Urinary bladder (tissue), 4 donors: ENCODE measurements around the gene SMYD3. TPM values are rescaled to one million over a fixed set of nuclear protein-coding genes. Genes with fewer than 3 reads are reported as not detected.

Source experiments
- DNase-seq: peaks from one replicate; pipeline ENCODE4 v3.0.0-alpha.2; 2015; ENCODE audit errors: extremely low spot score
- H3K27ac ChIP-seq: one replicate; pipeline ENCODE4 v1.5.1; 2013; ENCODE audit warnings: low read depth, mild to moderate bottlenecking, moderate library complexity
- H3K36me3 ChIP-seq: one replicate; pipeline ENCODE4 v1.6.1; 2013; ENCODE audit warnings: mild to moderate bottlenecking, moderate library complexity; ENCODE audit not compliant: insufficient read depth
- H3K4me1 ChIP-seq: one replicate; pipeline ENCODE4 v1.6.1; 2013; ENCODE audit warnings: mild to moderate bottlenecking, moderate library complexity; ENCODE audit not compliant: insufficient read depth
- H3K4me3 ChIP-seq: one replicate; pipeline ENCODE4 v1.5.1; 2013; ENCODE audit warnings: low read depth, low read length
- whole genome bisulfite sequencing: extraction: QIAGEN DNeasy Blood & Tissue Kit; methylation state at CpG from one replicate; pipeline ENCODE4 v1.1.7; 2013; 5-methylcytosine and 5-hydroxymethylcytosine counted together
- polyA plus RNA-seq: library from polyadenylated mRNA; stranded (reverse); fragments of 200-250 nt; gene quantifications from one replicate; pipeline ENCODE4 v1.2.3, GENCODE V29; 2013
- total RNA-seq: library from RNA; depleted of rRNA; stranded (reverse); fragments of >200 nt; gene quantifications from one replicate; pipeline ENCODE4 v1.2.3, GENCODE V29; 2014
- donor health status: healthy with polysubstance abuse.
- donor health status: healthy.

SMYD3 gene
- total and polyA plus RNA-seq, 2 donors = 18.2 to 44.6 TPM

- 81% methylated on average over 6 of the region's 6 CpGs for WGBS
Observed at GRCh38 chr1:245810181-245810769, 696.8 kb downstream of the SMYD3 start.

GRCh38 chr1:245809361-245809760 lies 697.7 kb downstream of the SMYD3 start:
- WGBS = 93% methylated on average over 5 of the region's 5 CpGs
- H3K4me1 ChIP-seq = no peaks in the 10 kb centered on the region
- H3K4me3 ChIP-seq = no peak overlapping the region
- H3K27ac ChIP-seq = no peak overlapping the region
- DNase-seq = no peak
- no peaks in the 10 kb centered on the region for H3K36me3 ChIP-seq

More at GRCh38 chr1:245810181-245810769, 696.8 kb downstream of the SMYD3 start:
- DNase-seq = no peak
- Histone ChIP-seq H3K36me3 (no peaks in the 10 kb centered on the region), H3K4me1 (no peaks in the 10 kb centered on the region), H3K27ac (no peak overlapping the region), H3K4me3 (no peak overlapping the region)

GRCh38 chr1:245807954-245808719 lies 698.9 kb downstream of the SMYD3 start:
- H3K36me3 ChIP-seq = no peaks in the 10 kb centered on the region
- DNase-seq = no peak
- H3K27ac ChIP-seq = no peak overlapping the region
- no peaks in the 10 kb centered on the region for H3K4me1 ChIP-seq
- 64% methylated on average over 7 of the region's 7 CpGs for WGBS
- H3K4me3 ChIP-seq = no peak overlapping the region

- no peak for DNase-seq
- no peaks in the 10 kb centered on the region for H3K4me1 ChIP-seq
- no peak overlapping the region for H3K27ac ChIP-seq
- no peaks in the 10 kb centered on the region for H3K36me3 ChIP-seq
- 79% methylated on average over 10 of the region's 10 CpGs for WGBS
- H3K4me3 ChIP-seq = no peak overlapping the region
Observed at GRCh38 chr1:245807306-245807705, 699.8 kb downstream of the SMYD3 start.

- 0% methylated on average over 1 of the region's 1 CpG for WGBS
- Histone ChIP-seq H3K4me1 (no peaks in the 10 kb centered on the region), H3K4me3 (no peak overlapping the region), H3K36me3 (no peaks in the 10 kb centered on the region), H3K27ac (no peak overlapping the region)
- no peak for DNase-seq
Observed at GRCh38 chr1:245805532-245805931, 701.5 kb downstream of the SMYD3 start.

GRCh38 chr1:245804696-245805095 lies 702.4 kb downstream of the SMYD3 start:
- DNase-seq = no peak
- no peak overlapping the region for H3K27ac ChIP-seq
- H3K4me3 ChIP-seq = no peak overlapping the region
- H3K4me1 ChIP-seq = no peaks in the 10 kb centered on the region
- WGBS = 85% methylated on average over 4 of the region's 4 CpGs
- no peaks in the 10 kb centered on the region for H3K36me3 ChIP-seq

- H3K4me1 ChIP-seq = no peaks in the 10 kb centered on the region
- H3K4me3 ChIP-seq = no peak overlapping the region
- no peaks in the 10 kb centered on the region for H3K36me3 ChIP-seq
- 83% methylated on average over 5 of the region's 5 CpGs for WGBS
- no peak for DNase-seq
- no peak overlapping the region for H3K27ac ChIP-seq
Observed at GRCh38 chr1:245803666-245804037, 703.4 kb downstream of the SMYD3 start.

- no peak overlapping the region for H3K4me3 ChIP-seq
- DNase-seq = no peak
- WGBS = 93% methylated on average over 9 of the region's 9 CpGs
- H3K27ac ChIP-seq = no peak overlapping the region
- no peaks in the 10 kb centered on the region for H3K36me3 ChIP-seq
- H3K4me1 ChIP-seq = no peaks in the 10 kb centered on the region
Observed at GRCh38 chr1:245802941-245803665, 704.0 kb downstream of the SMYD3 start.

GRCh38 chr1:245800901-245801605 lies 706.0 kb downstream of the SMYD3 start:
- Histone ChIP-seq H3K27ac (no peak overlapping the region), H3K4me3 (no peak overlapping the region), H3K4me1 (no peaks in the 10 kb centered on the region), H3K36me3 (no peaks in the 10 kb centered on the region)
- WGBS = 44% methylated on average over 6 of the region's 6 CpGs
- peak; percentile 29 for DNase-seq

- no peak for DNase-seq
- Histone ChIP-seq H3K27ac (no peak overlapping the region), H3K36me3 (no peaks in the 10 kb centered on the region), H3K4me3 (no peak overlapping the region), H3K4me1 (no peaks in the 10 kb centered on the region)
- WGBS = 73% methylated on average over 5 of the region's 5 CpGs
Observed at GRCh38 chr1:245798349-245798711, 708.7 kb downstream of the SMYD3 start.

- WGBS = 82% methylated on average over 14 of the region's 14 CpGs
- H3K4me3 ChIP-seq = no peak overlapping the region
Observed at GRCh38 chr1:245797592-245798348, 709.3 kb downstream of the SMYD3 start.

GRCh38 chr1:245791410-245792312 lies 715.4 kb downstream of the SMYD3 start:
- no peaks in the 10 kb centered on the region for H3K4me1 ChIP-seq
- H3K4me3 ChIP-seq = no peak overlapping the region
- 38% methylated on average over 10 of the region's 10 CpGs for WGBS
- peak; percentile 62 for DNase-seq
- H3K36me3 ChIP-seq = no peaks in the 10 kb centered on the region
- no peak overlapping the region for H3K27ac ChIP-seq

More at GRCh38 chr1:245797592-245798348, 709.3 kb downstream of the SMYD3 start:
- Histone ChIP-seq H3K4me1 (no peaks in the 10 kb centered on the region), H3K27ac (no peak overlapping the region), H3K36me3 (no peaks in the 10 kb centered on the region)
- DNase-seq = no peak
